IPS DF 6.9 (cell line): ENCODE measurements around the gene CSN3.
"Not testable (repeated sequence)": the region's sequence is repeated elsewhere in the genome, so short reads cannot be mapped to it uniquely, and the experiment has no call there.

Experiments used
- DNase-seq: peaks from one replicate; pipeline ENCODE4 v3.0.0-alpha.2; 2013; ENCODE audit warnings: low read depth, low spot score
- H3K27ac ChIP-seq: one replicate; pipeline ENCODE4 v1.5.1; 2013; ENCODE audit warnings: low read length, control low read depth
- H3K27me3 ChIP-seq: 2 replicates; pipeline ENCODE4 v1.6.1; 2013; ENCODE audit warnings: mild to moderate bottlenecking, low read length; ENCODE audit not compliant: control insufficient read depth, insufficient read depth
- H3K36me3 ChIP-seq: 2 replicates; pipeline ENCODE4 v1.6.1; 2013; ENCODE audit warnings: low read length; ENCODE audit not compliant: control insufficient read depth, insufficient read depth
- H3K4me1 ChIP-seq: 2 replicates; pipeline ENCODE4 v1.6.1; 2013; ENCODE audit warnings: low read length; ENCODE audit not compliant: control insufficient read depth, insufficient read depth
- H3K4me3 ChIP-seq: 2 replicates; pipeline ENCODE4 v1.5.1; 2013; ENCODE audit warnings: mild to moderate bottlenecking, low read length
- H3K9me3 ChIP-seq: 2 replicates; pipeline ENCODE4 v1.6.1; 2013; ENCODE audit warnings: low read length, inconsistent platforms; ENCODE audit not compliant: control insufficient read depth, insufficient read depth
- WGBS: extraction: QIAGEN DNeasy Blood & Tissue Kit; methylation state at CpG from one replicate; pipeline ENCODE4 v1.1.7; 2013; ENCODE audit warnings: mixed read lengths, missing lambda C conversion rate; ENCODE audit not compliant: insufficient read length, insufficient coverage; 5-methylcytosine and 5-hydroxymethylcytosine counted together

Gene CSN3, protein sequence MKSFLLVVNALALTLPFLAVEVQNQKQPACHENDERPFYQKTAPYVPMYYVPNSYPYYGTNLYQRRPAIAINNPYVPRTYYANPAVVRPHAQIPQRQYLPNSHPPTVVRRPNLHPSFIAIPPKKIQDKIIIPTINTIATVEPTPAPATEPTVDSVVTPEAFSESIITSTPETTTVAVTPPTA

GRCh38 chr4:70242297-70242696, at the start of gene CSN3:
Gene CSN3, plus strand, starts transcription at chr4:70242597. Its CDS starts 2,223 bp downstream, at chr4:70244820.
- no CpG with 5 or more reads among the region's 3 CpGs for WGBS
- H3K27ac ChIP-seq, H3K9me3 ChIP-seq, H3K36me3 ChIP-seq, H3K27me3 ChIP-seq, H3K4me1 ChIP-seq, DNase-seq, H3K4me3 ChIP-seq: not testable (repeated sequence)

DNA sequence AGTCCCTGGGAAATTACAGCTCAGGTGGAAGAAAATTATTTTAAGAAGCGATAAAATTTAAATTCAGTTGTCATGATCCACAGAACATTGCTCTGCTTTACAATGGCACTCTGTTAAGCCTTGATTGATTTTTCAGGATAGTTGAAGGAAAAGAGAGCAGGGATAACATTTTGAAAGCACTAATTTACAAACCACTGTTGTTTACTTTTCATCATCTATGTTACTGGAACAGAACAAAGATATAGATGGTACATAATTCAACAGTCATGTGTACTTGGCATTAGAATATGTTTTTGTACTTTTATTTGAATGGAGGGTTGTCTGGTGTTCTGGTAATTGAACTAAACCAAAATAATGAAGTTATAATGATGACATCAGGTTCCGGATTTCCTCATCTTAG, 49.5 kb upstream of the CSN3 start:
- DNase-seq = no peak
- H3K9me3 ChIP-seq = no peaks in the 10 kb centered on the region
- whole genome bisulfite sequencing = no CpG with 5 or more reads among the region's 2 CpGs
- no peak overlapping the region for H3K4me3 ChIP-seq
- 0 out of 2 replicates have a peak, but pooled peaks cover under 1% of the 10 kb centered on the region for H3K4me1 ChIP-seq
- no peaks in the 10 kb centered on the region for H3K36me3 ChIP-seq
- no peak overlapping the region for H3K27ac ChIP-seq
- H3K27me3 ChIP-seq = no peaks in the 10 kb centered on the region

GRCh38 chr4:70195425-70195824, 47.0 kb upstream of the CSN3 start, which contains the start of gene ODAM:
Gene ODAM, plus strand, starts transcription at chr4:70195725. Its CDS starts 819 bp downstream, at chr4:70196544.
- no peaks in the 10 kb centered on the region for H3K9me3 ChIP-seq
- H3K27me3 ChIP-seq = no peaks in the 10 kb centered on the region
- no peak within 1 kb of the TSS for H3K4me3 ChIP-seq
- no peak within 1 kb of the TSS for H3K27ac ChIP-seq
- H3K4me1 ChIP-seq = 0 out of 2 replicates have a peak, but pooled peaks cover 2% of the 10 kb centered on the region
- WGBS = no CpG with 5 or more reads among the region's 1 CpG
- no peak for DNase-seq
- H3K36me3 ChIP-seq = no peaks in the 10 kb centered on the region

- no peaks in the 10 kb centered on the region for H3K36me3 ChIP-seq
- no peak overlapping the region for H3K27ac ChIP-seq
- no peaks in the 10 kb centered on the region for H3K27me3 ChIP-seq
- no CpG with 5 or more reads among the region's 2 CpGs for WGBS
- no peak for DNase-seq
- 0 out of 2 replicates have a peak, but pooled peaks cover 2% of the 10 kb centered on the region for H3K4me1 ChIP-seq
- H3K9me3 ChIP-seq = no peaks in the 10 kb centered on the region
- H3K4me3 ChIP-seq = no peak overlapping the region
Measured at GRCh38 chr4:70196857-70197256, 45.5 kb upstream of the CSN3 start.

DNA sequence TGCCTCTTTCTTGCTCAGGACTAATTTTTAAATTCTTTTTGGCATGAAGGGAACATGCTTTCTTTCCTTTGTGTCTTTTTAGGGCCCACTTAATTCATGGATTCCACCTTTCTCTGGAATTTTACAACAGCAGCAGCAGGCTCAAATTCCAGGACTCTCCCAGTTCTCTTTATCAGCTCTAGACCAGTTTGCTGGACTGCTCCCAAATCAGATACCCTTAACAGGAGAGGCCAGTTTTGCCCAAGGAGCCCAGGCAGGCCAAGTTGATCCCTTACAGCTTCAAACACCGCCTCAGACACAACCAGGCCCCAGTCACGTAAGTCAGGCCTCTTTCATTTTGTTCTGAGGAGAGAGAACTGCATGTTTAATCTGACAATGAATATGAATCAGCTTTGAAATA, 44.6 kb upstream of the CSN3 start:
- H3K36me3 ChIP-seq = no peaks in the 10 kb centered on the region
- H3K9me3 ChIP-seq = no peaks in the 10 kb centered on the region
- H3K4me3 ChIP-seq = no peak overlapping the region
- no peak for DNase-seq
- H3K4me1 ChIP-seq = 0 out of 2 replicates have a peak, but pooled peaks cover 2% of the 10 kb centered on the region
- no CpG with 5 or more reads among the region's 2 CpGs for WGBS
- no peak overlapping the region for H3K27ac ChIP-seq
- no peaks in the 10 kb centered on the region for H3K27me3 ChIP-seq

DNA sequence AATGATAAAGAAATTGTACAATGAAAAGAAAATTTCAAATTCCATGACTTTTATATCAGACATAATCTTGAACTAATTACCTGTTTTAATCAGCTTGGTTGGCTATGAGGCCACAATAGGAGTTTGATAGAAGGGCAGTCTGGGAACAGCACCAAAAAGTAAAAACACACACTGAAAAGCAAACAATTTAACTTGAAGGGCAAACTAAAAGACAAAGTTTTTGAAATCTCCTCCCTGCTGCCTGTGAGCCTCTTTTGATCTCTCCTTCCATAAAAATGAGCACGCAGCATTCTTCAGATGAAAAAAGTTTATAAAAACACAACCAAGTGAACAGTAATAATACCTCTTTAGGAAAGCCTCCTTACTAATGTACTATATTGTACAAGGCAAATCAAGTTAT, 38.8 kb upstream of the CSN3 start:
- WGBS = no CpG with 5 or more reads among the region's 1 CpG
- H3K4me3 ChIP-seq = no peak overlapping the region
- no peaks in the 10 kb centered on the region for H3K36me3 ChIP-seq
- H3K4me1 ChIP-seq = no peaks in the 10 kb centered on the region
- DNase-seq = no peak
- H3K9me3 ChIP-seq = no peaks in the 10 kb centered on the region
- H3K27me3 ChIP-seq = no peaks in the 10 kb centered on the region
- no peak overlapping the region for H3K27ac ChIP-seq

DNA sequence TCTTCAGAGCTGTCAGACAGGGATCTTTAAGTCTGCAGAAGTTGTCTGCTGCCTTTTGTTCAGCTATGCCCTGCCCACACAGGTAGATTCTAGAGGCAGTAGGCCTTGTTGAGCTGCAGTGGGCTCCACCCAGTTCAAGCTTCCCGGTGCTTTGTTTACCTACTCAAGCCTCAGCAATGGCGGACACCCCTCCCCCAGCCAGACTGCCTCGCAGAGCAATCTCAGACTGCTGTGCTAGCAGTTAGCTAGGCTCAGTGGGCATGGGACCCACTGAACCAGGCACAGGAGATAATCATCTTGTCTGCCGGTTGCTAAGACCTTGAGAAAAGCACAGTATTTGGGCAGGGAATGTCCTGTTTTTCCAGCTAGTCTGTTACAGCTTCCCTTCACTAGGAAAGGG, 29.6 kb upstream of the CSN3 start:
- H3K4me3 ChIP-seq, H3K27me3 ChIP-seq, H3K36me3 ChIP-seq, DNase-seq, H3K4me1 ChIP-seq, H3K9me3 ChIP-seq, H3K27ac ChIP-seq: not testable (repeated sequence)
- WGBS = no CpG with 5 or more reads among the region's 4 CpGs

DNA sequence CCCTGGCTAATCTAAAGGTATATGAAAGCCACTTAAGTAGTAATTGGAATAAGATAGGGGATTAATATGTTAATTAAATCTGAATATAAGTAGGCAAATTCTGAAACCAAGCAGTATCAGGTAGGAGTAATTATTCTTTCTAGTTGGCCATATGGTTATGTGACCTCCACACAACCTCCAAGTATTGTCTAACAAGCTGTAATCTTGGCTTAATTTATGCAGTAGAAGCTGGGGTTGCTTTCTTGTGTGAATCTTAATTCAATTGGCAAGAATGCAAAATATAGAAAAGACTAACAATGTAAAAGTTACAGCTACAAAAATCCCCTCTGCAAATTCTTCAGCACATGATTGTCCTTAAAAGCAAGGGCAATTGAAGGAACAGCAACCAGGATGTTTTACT, 26.3 kb upstream of the CSN3 start:
- not testable (repeated sequence) for DNase-seq, H3K36me3 ChIP-seq, H3K4me3 ChIP-seq, H3K27me3 ChIP-seq, H3K27ac ChIP-seq, H3K4me1 ChIP-seq, H3K9me3 ChIP-seq

DNA sequence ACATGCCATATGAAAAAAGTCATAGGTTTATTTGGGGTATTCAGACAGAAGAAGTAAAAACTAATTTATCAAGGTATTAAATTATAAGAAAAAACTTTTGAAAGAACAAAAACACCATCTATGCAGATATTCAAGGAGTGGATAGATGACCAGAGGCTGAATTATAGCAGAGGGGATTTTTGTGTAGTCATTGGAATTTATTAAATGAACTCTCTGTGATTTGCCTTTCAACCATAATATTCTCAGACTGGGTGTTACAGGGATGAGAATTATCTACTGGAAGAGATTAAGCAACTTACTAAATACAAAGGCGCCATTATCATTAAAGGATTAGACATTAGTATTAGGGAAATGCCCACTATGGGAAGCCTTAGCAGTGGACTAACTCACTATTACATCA, 25.8 kb upstream of the CSN3 start:
- H3K9me3 ChIP-seq, DNase-seq, H3K4me1 ChIP-seq, H3K4me3 ChIP-seq, H3K27ac ChIP-seq, H3K27me3 ChIP-seq, H3K36me3 ChIP-seq: not testable (repeated sequence)
- WGBS = no CpG with 5 or more reads among the region's 1 CpG

DNA sequence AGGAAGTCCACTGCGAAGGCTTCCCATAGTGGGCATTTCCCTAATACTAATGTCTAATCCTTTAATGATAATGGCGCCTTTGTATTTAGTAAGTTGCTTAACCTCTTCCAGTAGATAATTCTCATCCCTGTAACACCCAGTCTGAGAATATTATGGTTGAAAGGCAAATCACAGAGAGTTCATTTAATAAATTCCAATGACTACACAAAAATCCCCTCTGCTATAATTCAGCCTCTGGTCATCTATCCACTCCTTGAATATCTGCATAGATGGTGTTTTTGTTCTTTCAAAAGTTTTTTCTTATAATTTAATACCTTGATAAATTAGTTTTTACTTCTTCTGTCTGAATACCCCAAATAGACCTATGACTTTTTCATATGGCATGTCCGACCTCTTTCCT, 21.0 kb upstream of the CSN3 start:
- not testable (repeated sequence) for H3K4me1 ChIP-seq, H3K9me3 ChIP-seq, DNase-seq, H3K4me3 ChIP-seq, H3K27ac ChIP-seq, H3K36me3 ChIP-seq, H3K27me3 ChIP-seq
- WGBS = no CpG with 5 or more reads among the region's 3 CpGs

- not testable (repeated sequence) for H3K27me3 ChIP-seq, H3K4me3 ChIP-seq, H3K36me3 ChIP-seq, H3K9me3 ChIP-seq, H3K27ac ChIP-seq, DNase-seq, H3K4me1 ChIP-seq
Measured at GRCh38 chr4:70221818-70222217, 20.6 kb upstream of the CSN3 start.
